Upper lobe of left lung (tissue), 6 donors: ENCODE measurements around the gene VMAC. TPM values are rescaled to one million over a fixed set of nuclear protein-coding genes. Genes with fewer than 3 reads are reported as not detected.

Experiments
- ATAC-seq, 2 donors: fragments of 200-7000 bp; cut with Tn5 transposase; one replicate each; pipeline ENCODE4 v1.9.1; 2022; ENCODE audit warnings: mild to moderate bottlenecking in 2 of 2, moderate library complexity in 2 of 2; ENCODE audit not compliant: low FRiP score in 2 of 2
- DNase-seq, 2 donors: peaks; one replicate each; pipeline ENCODE4 v3.0.0-alpha.2; 2019 to 2020
- H3K27ac ChIP-seq, 4 donors: fragments of 200-600 bp; sonication (generic); one replicate each; pipeline ENCODE4 v1.5.1; 2016 to 2019
- H3K27me3 ChIP-seq, 4 donors: fragments of 200-600 bp; sonication (generic); one replicate each; pipeline ENCODE4 v1.5.1; 2017 to 2019
- H3K36me3 ChIP-seq, 4 donors: fragments of 200-600 bp; sonication (generic); one replicate each; pipeline ENCODE4 v1.5.1; 2016 to 2019
- H3K4me1 ChIP-seq, 4 donors: fragments of 200-600 bp; sonication (generic); one replicate each; pipeline ENCODE4 v1.5.1; 2018 to 2019
- H3K4me3 ChIP-seq, 4 donors: fragments of 200-600 bp; sonication (generic); one replicate each; pipeline ENCODE4 v1.5.1; 2017 to 2019; ENCODE audit warnings: mild to moderate bottlenecking in 2 of 4, moderate library complexity in 1 of 4
- H3K9me3 ChIP-seq, 4 donors: fragments of 200-600 bp; sonication (generic); one replicate each; pipeline ENCODE4 v1.5.1; 2018 to 2019
- EP300 ChIP-seq, 4 donors: sonication (generic); formaldehyde crosslinking; IDR thresholded peaks; one replicate each; pipeline ENCODE4 v1.5.1; 2017; ENCODE audit warnings: antibody characterized with exemption in 4 of 4, control low read depth in 2 of 4
- POLR2A ChIP-seq, 4 donors: fragments of 450-650 bp; IDR thresholded peaks; one replicate each; pipeline ENCODE4 v1.5.1; 2016 to 2017; ENCODE audit warnings: antibody characterized with exemption in 4 of 4, mild to moderate bottlenecking in 2 of 4
- POLR2AphosphoS5 ChIP-seq, 2 donors: sonication (generic); formaldehyde crosslinking; IDR thresholded peaks; one replicate each; pipeline ENCODE4 v1.5.1; 2017; ENCODE audit warnings: antibody characterized with exemption in 2 of 2
- WGBS, 2 donors: methylation state at CpG; one replicate each; pipeline ENCODE4 v1.1.5; 2017 to 2018; 5-methylcytosine and 5-hydroxymethylcytosine counted together
- total RNA-seq, 6 donors: library from RNA; depleted of rRNA in 4 of 6; stranded (reverse); fragments of >200 nt in 4 of 6; gene quantifications; one replicate each; pipeline versions ENCODE4 v1.1.0 to v1.2.1, GENCODE V29; 2016 to 2021
- TF ChIP-seq, protein P1 (sequence below), 6 experiments: fragments of 450-650 bp in 4 of 6; fragments of 200-600 bp in 2 of 6; sonication (generic) in 2 of 6; IDR thresholded peaks; one replicate each; pipeline ENCODE4 v1.5.1; 2016 to 2019; ENCODE audit warnings: antibody characterized with exemption in 6 of 6
- donor health status: DM: no; HTN: no; CAD: no; lungs with moderate emphysema.
- donor health status: DM: no; HTN: yes; CAD: no; lungs with severe emphysema.

Gene VMAC
- total RNA-seq, 6 donors from 2014 or later, result 4.1 to 38.8 (median 9.3) TPM

DNA sequence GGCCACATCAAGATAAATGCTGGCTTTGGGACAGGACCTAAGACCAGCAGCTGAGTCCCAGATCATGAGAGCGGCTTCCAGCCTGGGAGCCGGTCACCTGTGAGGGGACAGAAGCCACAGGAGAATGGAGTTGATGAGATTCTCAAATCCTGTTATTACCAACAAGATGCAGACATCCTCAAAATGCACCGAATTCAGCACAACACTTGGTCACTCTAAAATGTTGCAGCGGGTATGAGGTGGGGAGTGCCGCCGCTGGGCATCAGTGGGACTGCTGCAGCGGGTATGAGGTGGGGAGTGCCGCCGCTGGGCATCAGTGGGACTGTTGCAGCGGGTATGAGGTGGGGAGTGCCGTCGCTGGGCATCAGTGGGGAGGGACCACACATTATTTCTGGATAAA, 52.1 kb downstream of the VMAC start:
- Histone ChIP-seq H3K27me3 (no peaks in the 10 kb centered on the region), H3K4me1 (peaks cover 72 to 85% (median 74%) of the 10 kb centered on the region in 4 donors), H3K9me3 (no peaks in the 10 kb centered on the region), H3K27ac (peak overlapping the region in 1 of 4 donors; percentile 8), H3K36me3 (no peaks in the 10 kb centered on the region), H3K4me3 (no peak overlapping the region)
- TF ChIP-seq, protein P1, sequence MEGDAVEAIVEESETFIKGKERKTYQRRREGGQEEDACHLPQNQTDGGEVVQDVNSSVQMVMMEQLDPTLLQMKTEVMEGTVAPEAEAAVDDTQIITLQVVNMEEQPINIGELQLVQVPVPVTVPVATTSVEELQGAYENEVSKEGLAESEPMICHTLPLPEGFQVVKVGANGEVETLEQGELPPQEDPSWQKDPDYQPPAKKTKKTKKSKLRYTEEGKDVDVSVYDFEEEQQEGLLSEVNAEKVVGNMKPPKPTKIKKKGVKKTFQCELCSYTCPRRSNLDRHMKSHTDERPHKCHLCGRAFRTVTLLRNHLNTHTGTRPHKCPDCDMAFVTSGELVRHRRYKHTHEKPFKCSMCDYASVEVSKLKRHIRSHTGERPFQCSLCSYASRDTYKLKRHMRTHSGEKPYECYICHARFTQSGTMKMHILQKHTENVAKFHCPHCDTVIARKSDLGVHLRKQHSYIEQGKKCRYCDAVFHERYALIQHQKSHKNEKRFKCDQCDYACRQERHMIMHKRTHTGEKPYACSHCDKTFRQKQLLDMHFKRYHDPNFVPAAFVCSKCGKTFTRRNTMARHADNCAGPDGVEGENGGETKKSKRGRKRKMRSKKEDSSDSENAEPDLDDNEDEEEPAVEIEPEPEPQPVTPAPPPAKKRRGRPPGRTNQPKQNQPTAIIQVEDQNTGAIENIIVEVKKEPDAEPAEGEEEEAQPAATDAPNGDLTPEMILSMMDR (IDR thresholded peaks at IDR 0.05), result no peak
- TF ChIP-seq POLR2A (IDR thresholded peaks at IDR 0.05), result no peak
- no peak for TF ChIP-seq EP300 (IDR thresholded peaks at IDR 0.05)
- no peak for TF ChIP-seq POLR2AphosphoS5 (IDR thresholded peaks at IDR 0.05)
- ATAC-seq, result no peak
- peak in 1 of 2 donors; percentile 62 for DNase-seq
- WGBS, 2 donors, result 94 to 97% methylated on average over 12 of the region's 12 CpGs

DNA sequence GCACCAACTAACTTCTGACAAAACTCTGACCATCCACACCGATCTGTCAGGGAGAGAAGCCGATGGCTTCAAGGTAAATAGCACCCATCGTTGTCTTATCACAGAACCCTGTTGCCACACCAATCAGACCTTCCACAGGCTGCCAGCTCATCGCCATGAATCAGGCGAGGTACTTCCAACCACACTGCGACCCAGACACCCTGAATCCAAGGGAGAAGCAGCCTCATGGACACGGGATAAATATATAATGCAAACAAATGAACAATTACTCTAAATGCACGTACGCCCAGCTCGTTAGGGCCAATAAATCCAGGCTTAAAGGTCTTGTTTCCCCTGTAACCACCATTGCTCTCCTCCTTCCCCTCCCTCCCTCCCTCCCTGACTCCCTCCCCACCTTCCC, 52.5 kb downstream of the VMAC start:
- Histone ChIP-seq H3K9me3 (no peaks in the 10 kb centered on the region), H3K4me3 (no peak overlapping the region), H3K36me3 (no peaks in the 10 kb centered on the region), H3K4me1 (peaks cover 72 to 85% (median 74%) of the 10 kb centered on the region in 4 donors), H3K27me3 (no peaks in the 10 kb centered on the region), H3K27ac (peak overlapping the region in 1 of 4 donors; percentile 8)
- TF ChIP-seq EP300 (IDR thresholded peaks at IDR 0.05) (no peak), POLR2A (IDR thresholded peaks at IDR 0.05) (no peak), POLR2AphosphoS5 (IDR thresholded peaks at IDR 0.05) (no peak)
- TF ChIP-seq, protein P1 (IDR thresholded peaks at IDR 0.05), result no peak
- no peak for ATAC-seq
- 76 to 88% methylated on average over 10 of the region's 10 CpGs for WGBS, 2 donors
- no peak for DNase-seq

DNA sequence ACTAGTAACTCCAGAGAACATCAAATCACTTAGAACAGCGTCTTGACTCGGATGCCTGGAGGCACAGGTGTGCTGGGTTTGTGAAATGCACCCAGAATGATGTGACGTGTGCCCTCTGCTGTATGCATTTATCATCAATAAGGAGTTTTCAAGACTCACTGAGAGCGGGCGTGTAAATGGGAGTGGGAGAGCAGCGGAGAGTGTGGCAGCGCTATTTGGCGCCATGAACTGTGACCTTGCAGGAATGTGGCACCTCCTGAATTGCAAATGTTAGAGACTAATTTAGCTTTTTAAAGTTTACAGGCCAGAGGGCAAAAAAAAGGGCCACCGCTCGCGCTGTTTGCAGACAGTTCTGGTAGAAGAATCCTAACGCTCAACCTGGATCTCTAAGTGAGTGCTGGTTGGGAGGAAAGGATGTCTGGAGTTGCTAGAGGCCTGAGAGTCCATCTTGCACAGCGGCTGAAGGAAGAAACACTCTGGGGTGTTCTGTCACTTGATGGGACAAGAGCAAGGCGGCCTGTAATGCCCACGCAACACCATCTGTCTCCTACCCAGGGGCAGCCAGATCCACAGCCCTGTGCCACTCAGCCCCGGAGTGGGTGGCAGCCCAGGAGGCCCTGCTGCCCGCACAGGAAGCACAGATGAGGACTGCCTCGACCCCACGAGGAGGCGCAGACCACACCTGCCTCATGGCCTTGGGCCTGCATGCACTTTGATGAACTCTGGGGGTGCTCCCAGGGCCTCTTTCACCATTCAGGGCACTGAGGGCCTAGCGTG, 53.6 kb downstream of the VMAC start:
- 84 to 88% methylated on average over 16 of the region's 21 CpGs for WGBS, 2 donors
- TF ChIP-seq POLR2AphosphoS5 (IDR thresholded peaks at IDR 0.05) (no peak), EP300 (IDR thresholded peaks at IDR 0.05) (no peak), POLR2A (IDR thresholded peaks at IDR 0.05) (no peak)
- TF ChIP-seq, protein P1 (IDR thresholded peaks at IDR 0.05), result no peak
- H3K27ac ChIP-seq, result peak overlapping the region in 1 of 4 donors; percentile 75

DNA sequence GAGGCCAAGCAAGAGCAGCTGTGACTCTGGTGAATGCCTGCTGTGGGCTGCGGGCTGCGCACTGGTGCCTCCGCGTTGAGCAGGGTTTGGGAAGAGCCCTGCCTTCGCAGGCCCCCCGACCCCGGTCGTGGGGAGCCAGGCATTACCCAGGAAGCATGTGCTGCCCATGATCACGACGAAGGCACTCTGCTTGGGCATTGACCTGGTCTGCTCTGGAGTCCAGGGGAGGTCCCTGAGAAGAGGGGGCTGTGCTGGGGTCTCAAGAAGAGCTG, 54.1 kb downstream of the VMAC start:
- no peaks in the 10 kb centered on the region for H3K36me3 ChIP-seq
- no peak overlapping the region for H3K4me3 ChIP-seq
- peaks cover 71 to 84% (median 72%) of the 10 kb centered on the region in 4 donors for H3K4me1 ChIP-seq
- ATAC-seq (no peak), DNase-seq (peak in 1 of 2 donors; percentile 72)
- H3K27me3 ChIP-seq, result no peaks in the 10 kb centered on the region
- TF ChIP-seq POLR2AphosphoS5 (IDR thresholded peaks at IDR 0.05), result no peak
- no peak for TF ChIP-seq EP300 (IDR thresholded peaks at IDR 0.05)
- TF ChIP-seq, protein P1 (IDR thresholded peaks at IDR 0.05), result no peak
- no peak for TF ChIP-seq POLR2A (IDR thresholded peaks at IDR 0.05)
- peak overlapping the region in 1 of 4 donors; percentile 75 for H3K27ac ChIP-seq
- no peaks in the 10 kb centered on the region for H3K9me3 ChIP-seq
- 85 to 96% methylated on average over 3 to 10 of the region's 10 CpGs for WGBS, 2 donors

More for the DNA sequence above, 53.6 kb downstream of the VMAC start:
- peaks cover 72 to 85% (median 73%) of the 10 kb centered on the region in 4 donors for H3K4me1 ChIP-seq
- no peaks in the 10 kb centered on the region for H3K36me3 ChIP-seq
- H3K9me3 ChIP-seq, result no peaks in the 10 kb centered on the region
- no peak overlapping the region for H3K4me3 ChIP-seq
- DNase-seq, result no peak
- no peak for ATAC-seq
- H3K27me3 ChIP-seq, result no peaks in the 10 kb centered on the region
